ENCODE data around the gene MEAF6. TPM values are rescaled to one million over a fixed set of nuclear protein-coding genes. Genes with fewer than 3 reads are reported as not detected.
"Not testable (repeated sequence)": the region's sequence is repeated elsewhere in the genome, so short reads cannot be mapped to it uniquely, and the experiment has no call there.

MEAF6 gene
- total RNA-seq, 2 donors from 2014 or later, result 50.4 to 51.7 TPM

DNA sequence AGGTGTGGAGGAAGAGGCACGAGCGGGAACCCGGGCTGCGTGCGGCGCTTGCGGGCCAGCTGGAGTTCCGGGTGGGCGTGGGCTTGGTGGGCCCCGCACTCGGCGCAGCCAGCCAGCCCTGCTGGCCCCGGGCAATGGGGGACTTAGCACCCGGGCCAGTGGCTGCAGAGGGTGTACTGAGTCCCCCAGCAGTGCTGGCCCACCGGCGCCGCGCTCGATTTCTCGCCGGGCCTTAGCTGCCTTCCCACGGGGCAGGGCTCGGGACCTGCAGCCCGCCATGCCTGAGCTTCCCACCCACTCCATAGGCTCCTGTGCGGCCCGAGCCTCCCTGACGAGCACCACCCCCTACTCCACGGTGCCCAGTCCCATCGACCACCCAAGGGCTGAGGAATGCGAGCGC lies 3.7 kb upstream of the MEAF6 start:
- WGBS, 2 experiments (ENCODE audit: insufficient coverage in 1 of 2, insufficient read length in 1 of 2), result 92% methylated on average over 18 of the region's 31 CpGs; no CpG with 5 or more reads in 1 of the 2 experiments
- not testable (repeated sequence) for H3K4me3 Mint-ChIP-seq; H3K27me3 ChIP-seq (ENCODE audit: control insufficient read depth, insufficient read depth, low read length, poor library complexity, severe bottlenecking); DNase-seq; H3K9ac ChIP-seq (ENCODE audit: extremely low read depth, low read length, poor library complexity, severe bottlenecking); H3K27me3 Mint-ChIP-seq (ENCODE audit: insufficient read depth); H3K9me3 ChIP-seq (ENCODE audit: control insufficient read depth, low read length); H3K4me1 ChIP-seq (ENCODE audit: control insufficient read depth, insufficient read depth, low read length); H3K27ac Mint-ChIP-seq; H3K36me3 ChIP-seq (ENCODE audit: control insufficient read depth, insufficient read depth, low read length); H3K27ac ChIP-seq (ENCODE audit: low read depth, low read length); H3K4me3 ChIP-seq (ENCODE audit: low read length); H3K36me3 Mint-ChIP-seq (ENCODE audit: low read depth); H3K9me3 Mint-ChIP-seq
- H3K4me1 Mint-ChIP-seq, result peaks cover 14% of the 10 kb centered on the region

- Histone ChIP-seq H3K27ac (ENCODE audit: low read depth, low read length) (no peak overlapping the region), H3K9ac (ENCODE audit: extremely low read depth, low read length, poor library complexity, severe bottlenecking) (no peak overlapping the region), H3K36me3 (ENCODE audit: control insufficient read depth, insufficient read depth, low read length) (peaks cover 8% of the 10 kb centered on the region), H3K9me3 (ENCODE audit: control insufficient read depth, low read length) (no peaks in the 10 kb centered on the region), H3K4me3 (ENCODE audit: low read length) (no peak overlapping the region), H3K27me3 (ENCODE audit: control insufficient read depth, insufficient read depth, low read length, poor library complexity, severe bottlenecking) (peaks cover 6% of the 10 kb centered on the region), H3K4me1 (ENCODE audit: control insufficient read depth, insufficient read depth, low read length) (peaks cover 3% of the 10 kb centered on the region)
- Mint-ChIP-seq H3K27ac (no peak overlapping the region), H3K36me3 (ENCODE audit: low read depth) (peaks cover 5% of the 10 kb centered on the region), H3K4me3 (no peak overlapping the region), H3K27me3 (ENCODE audit: insufficient read depth) (no peaks in the 10 kb centered on the region), H3K9me3 (no peaks in the 10 kb centered on the region), H3K4me1 (peaks cover 15% of the 10 kb centered on the region)
- WGBS, 2 experiments (ENCODE audit: insufficient coverage in 1 of 2, insufficient read length in 1 of 2), result 88 to 100% methylated on average over 1 of the region's 1 CpG
- TF ChIP-seq, protein P1, sequence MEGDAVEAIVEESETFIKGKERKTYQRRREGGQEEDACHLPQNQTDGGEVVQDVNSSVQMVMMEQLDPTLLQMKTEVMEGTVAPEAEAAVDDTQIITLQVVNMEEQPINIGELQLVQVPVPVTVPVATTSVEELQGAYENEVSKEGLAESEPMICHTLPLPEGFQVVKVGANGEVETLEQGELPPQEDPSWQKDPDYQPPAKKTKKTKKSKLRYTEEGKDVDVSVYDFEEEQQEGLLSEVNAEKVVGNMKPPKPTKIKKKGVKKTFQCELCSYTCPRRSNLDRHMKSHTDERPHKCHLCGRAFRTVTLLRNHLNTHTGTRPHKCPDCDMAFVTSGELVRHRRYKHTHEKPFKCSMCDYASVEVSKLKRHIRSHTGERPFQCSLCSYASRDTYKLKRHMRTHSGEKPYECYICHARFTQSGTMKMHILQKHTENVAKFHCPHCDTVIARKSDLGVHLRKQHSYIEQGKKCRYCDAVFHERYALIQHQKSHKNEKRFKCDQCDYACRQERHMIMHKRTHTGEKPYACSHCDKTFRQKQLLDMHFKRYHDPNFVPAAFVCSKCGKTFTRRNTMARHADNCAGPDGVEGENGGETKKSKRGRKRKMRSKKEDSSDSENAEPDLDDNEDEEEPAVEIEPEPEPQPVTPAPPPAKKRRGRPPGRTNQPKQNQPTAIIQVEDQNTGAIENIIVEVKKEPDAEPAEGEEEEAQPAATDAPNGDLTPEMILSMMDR (conservative IDR thresholded peaks at IDR 0.05), result no peak
- no peak for DNase-seq
Observed at GRCh38 chr1:37517569-37517968, 3.0 kb upstream of the MEAF6 start.

DNA sequence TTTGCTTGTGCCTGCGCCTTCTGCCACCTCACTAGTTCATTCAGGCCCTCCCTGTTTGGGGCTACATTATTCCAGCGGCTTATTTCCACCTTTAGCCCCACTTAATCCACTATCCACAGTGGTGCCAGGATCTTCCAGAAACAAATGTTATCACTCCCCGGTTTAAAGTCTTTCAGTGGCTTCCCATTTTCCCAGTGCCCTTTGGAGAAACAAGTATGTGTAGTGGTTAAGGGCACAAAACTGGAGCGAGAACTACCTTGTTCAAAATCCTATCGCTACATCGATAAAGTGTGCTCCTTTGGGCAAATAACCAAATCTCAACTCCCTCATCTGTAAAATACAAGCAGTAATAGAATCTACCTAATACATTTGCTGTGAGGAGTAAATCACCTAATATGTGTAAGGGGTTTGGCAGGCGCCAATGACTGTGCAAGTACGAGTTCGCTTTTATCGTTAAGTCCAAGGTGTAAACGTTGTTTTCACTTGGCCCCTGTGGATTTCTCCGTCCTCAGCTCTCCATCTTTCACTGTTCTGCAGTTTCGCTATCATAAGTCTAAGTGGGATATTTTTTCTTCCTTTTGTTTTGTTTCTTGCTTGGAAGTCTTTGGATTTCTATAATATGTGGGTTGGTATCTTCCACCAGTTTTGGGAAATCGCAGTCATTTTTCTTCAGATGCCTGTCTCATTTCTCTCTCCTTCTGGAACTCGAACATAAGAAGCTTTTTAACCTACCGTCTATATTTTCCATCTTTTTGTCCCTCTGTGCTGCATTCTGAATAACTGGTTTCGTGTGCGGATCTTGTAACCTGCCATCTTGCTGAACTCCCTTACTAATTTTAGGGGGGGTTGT lies 844 bp upstream of the MEAF6 start:
- peak overlapping the region; percentile 98 for H3K27ac Mint-ChIP-seq
- H3K36me3 Mint-ChIP-seq (ENCODE audit: low read depth), result peaks cover 17% of the 10 kb centered on the region

More for the DNA sequence above, 844 bp upstream of the MEAF6 start:
- 67 to 68% methylated on average over 6 to 17 of the region's 18 CpGs for WGBS, 2 experiments (ENCODE audit: insufficient coverage in 1 of 2, insufficient read length in 1 of 2)
- Histone ChIP-seq H3K4me1 (ENCODE audit: control insufficient read depth, insufficient read depth, low read length) (peaks cover 3% of the 10 kb centered on the region), H3K27ac (ENCODE audit: low read depth, low read length) (no peak overlapping the region), H3K4me3 (ENCODE audit: low read length) (peak overlapping the region; percentile 89), H3K36me3 (ENCODE audit: control insufficient read depth, insufficient read depth, low read length) (peaks cover 17% of the 10 kb centered on the region), H3K9me3 (ENCODE audit: control insufficient read depth, low read length) (no peaks in the 10 kb centered on the region), H3K9ac (ENCODE audit: extremely low read depth, low read length, poor library complexity, severe bottlenecking) (peak overlapping the region; percentile 70), H3K27me3 (ENCODE audit: control insufficient read depth, insufficient read depth, low read length, poor library complexity, severe bottlenecking) (peaks cover 6% of the 10 kb centered on the region)
- DNase-seq, result no peak
- Mint-ChIP-seq H3K9me3 (no peaks in the 10 kb centered on the region), H3K4me1 (peaks cover 15% of the 10 kb centered on the region), H3K4me3 (peak overlapping the region; percentile 91), H3K27me3 (ENCODE audit: insufficient read depth) (no peaks in the 10 kb centered on the region)
- TF ChIP-seq, protein P1 (conservative IDR thresholded peaks at IDR 0.05), result no peak

All from endodermal cell (in vitro differentiated cells).